ENCODE results near the gene CRISPLD2.

The CRISPLD2 gene

GRCh38 chr16:84940670-84941551 lies 121.1 kb downstream of the CRISPLD2 start:
- DNase-seq, result no peak

DNA sequence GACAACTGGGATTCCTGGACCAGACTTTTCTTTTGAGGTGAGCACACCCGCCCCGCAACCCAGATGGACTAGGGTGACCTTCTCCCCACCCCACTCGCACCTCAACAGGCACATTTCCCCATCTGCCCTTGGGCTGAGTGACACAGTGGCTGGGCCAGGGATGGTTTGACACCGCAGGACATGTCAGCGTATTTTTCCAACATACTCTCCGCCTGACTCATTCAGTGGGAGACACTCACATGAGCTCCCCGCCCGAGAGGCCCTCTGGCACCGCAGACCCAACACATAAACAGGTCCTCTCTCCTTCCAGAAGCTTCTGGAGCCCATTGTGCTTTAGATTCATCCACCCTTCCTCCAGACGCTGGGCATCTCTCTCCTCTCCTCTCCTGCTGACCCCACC lies 122.1 kb downstream of the CRISPLD2 start:
- DNase-seq, result no peak

DNA sequence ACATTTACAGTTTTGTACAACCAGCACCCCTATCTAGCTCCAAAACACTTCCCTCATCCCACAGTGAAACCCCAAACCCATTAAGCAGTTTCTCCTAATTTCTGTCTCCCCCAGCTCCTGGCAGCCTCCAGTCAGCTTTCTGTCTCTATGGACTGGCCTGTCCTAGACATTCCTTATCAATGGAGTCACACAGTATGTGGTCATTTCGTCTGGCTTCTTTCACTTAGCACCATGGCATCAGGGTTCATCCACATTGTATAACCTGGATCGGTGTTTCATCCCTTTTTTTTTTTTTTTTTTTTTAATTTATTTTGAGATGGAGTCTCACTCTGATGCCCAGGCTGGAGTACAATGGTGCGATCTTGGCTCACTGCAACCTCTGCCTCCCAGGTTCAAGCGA lies 123.0 kb downstream of the CRISPLD2 start:
- DNase-seq, result no peak

- no peak for DNase-seq
Measured at GRCh38 chr16:84943620-84944019, 123.8 kb downstream of the CRISPLD2 start.

DNA sequence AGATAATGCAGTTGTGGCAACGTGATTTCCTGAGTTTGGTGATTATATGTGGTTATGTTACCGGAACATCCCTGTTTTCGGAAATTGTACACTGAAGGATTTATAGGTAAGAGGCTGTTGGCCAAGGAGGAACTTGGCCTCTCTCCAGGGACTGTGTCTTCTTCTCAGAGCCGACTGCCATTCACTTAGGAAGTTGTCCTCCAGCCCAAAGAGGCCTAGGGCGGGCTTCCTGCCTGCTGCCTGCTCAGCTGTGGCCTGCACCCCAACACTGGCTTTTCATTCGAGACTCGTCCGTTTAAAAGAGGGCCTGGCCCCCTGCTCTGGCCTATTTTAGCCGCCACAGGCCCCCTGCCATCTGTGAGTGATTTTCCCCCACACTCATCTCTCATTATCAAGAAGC lies 127.2 kb downstream of the CRISPLD2 start:
- peak; percentile 73 for DNase-seq

GRCh38 chr16:84947996-84948850 lies 128.4 kb downstream of the CRISPLD2 start:
- DNase-seq, result no peak

GRCh38 chr16:84948851-84949610 lies 129.2 kb downstream of the CRISPLD2 start:
- DNase-seq, result no peak

DNA sequence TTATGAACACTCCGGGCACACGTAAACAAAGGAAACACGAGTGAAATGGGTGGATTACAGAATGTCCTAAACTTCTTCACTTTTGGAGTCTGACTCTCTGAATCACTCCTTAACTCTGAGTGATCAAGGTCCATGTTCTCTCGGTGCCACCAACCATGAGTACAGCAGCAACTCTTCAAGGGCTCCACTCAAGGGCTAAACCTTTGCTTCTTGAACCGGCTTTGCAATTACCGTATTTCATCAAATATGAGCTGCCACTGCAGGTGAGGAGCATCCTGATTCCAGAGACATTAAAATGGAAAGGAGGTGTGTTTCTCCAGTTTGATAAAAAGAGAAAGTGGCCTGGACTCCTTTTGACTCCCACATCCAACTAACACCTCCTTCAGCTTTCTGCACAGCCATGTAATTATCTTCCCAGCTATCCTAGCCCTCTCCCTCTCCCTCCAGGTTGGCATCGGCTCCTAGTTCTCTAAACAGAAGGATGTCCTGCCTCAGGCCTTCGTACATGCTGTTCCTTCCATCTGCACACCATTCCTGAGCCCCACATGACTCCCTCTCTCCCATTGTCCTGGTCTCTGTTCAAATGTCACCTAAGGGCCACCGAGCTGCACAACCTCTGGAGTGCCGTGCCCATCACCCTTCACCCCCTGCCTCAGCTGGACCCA lies 130.1 kb downstream of the CRISPLD2 start:
- no peak for DNase-seq

GRCh38 chr16:84950906-84951305 lies 131.1 kb downstream of the CRISPLD2 start:
- peak; percentile 49 for DNase-seq

DNA sequence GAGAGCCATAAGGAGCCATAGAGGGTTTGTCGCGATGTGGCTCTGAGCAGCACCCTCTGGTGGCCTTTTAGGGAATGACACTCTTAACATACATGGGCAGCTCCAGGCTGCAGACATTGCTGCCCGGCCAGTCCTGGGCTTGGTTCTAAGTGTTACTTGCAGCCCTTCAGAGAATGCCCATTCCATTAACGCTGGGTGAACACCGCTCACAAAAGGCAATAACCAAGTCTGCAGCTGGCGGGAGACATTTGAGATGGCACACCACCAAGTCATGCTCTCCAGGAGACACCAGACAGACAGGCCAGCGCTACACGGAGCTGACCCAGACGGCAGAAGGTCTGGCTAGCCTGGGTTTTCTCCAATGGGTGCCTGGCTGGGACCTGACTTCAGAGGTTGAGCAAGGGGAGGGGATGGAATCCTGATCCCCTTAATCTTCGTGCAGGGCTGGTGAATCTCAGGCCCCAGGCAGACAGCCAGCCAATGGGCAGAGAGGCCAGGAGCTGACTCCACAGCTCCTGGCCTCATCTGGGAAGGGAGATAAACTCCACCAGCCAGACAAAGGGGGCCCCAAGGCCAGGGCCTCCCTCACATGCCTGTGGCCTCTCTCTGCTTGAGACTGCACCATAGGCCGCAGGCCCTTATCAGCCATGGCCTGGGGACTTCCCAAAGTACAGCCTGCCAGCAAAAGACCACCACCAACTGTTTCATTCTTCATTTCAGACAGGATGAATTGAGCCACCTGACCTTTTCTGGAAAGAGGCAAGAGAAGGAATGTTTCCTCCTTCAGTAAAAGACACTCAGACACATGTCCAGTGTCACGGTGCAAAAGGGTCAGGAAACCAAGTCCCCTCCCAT lies 132.8 kb downstream of the CRISPLD2 start:
- DNase-seq, result peak; percentile 97

- peak; percentile 75 for DNase-seq
Measured at GRCh38 chr16:84953190-84953746, 133.5 kb downstream of the CRISPLD2 start.

GRCh38 chr16:84955427-84955826 lies 135.6 kb downstream of the CRISPLD2 start:
- no peak for DNase-seq

- DNase-seq, result no peak
Measured at GRCh38 chr16:84957192-84957591, 137.4 kb downstream of the CRISPLD2 start.

DNA sequence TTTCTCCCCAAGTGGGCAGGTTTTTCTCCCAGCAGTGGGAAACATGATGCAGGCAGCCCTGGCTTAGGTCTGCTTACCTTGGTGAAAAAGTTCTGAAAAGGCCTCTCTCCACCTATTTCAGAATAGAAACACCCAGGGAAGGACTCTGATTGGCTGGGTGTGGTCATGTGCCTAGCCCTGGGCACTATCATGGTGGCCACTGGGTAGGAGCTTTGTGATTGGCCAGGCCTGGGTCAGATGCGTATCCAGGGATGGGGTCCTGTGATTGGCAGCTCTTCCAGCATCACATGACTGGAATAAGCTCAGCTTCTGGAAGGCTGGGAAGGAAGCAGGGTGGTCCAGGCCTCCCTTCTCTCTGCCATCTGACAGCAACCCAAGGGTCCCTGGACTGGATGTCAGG lies 138.0 kb downstream of the CRISPLD2 start:
- no peak for DNase-seq

All from OCI-M1 (cell line).